Central memory CD4-positive, alpha-beta T cell (primary cell): ENCODE measurements around the gene XPR1.

Experiments
- DNase-seq: peaks from one replicate; pipeline ENCODE4 v3.0.0; 2022
- total RNA-seq, 3 experiments: gene quantifications; one replicate each; lab custom pipeline; 2026; lab: John Stamatoyannopoulos, UW

XPR1 gene
- total RNA-seq: 38.4 to 86.8 (median 60.2) reads per million in 3 experiments

- DNase-seq: peak; percentile 95
Observed at GRCh38 chr1:180631766-180632325, at the start of gene XPR1. XPR1 (plus strand) TSS chr1:180632022; CDS start chr1:180632202, 180 bp downstream.

- no peak for DNase-seq
Observed at GRCh38 chr1:180584869-180585268, 47.0 kb upstream of the XPR1 start.

- DNase-seq: no peak
Observed at GRCh38 chr1:180585994-180586359, 45.8 kb upstream of the XPR1 start.

DNA sequence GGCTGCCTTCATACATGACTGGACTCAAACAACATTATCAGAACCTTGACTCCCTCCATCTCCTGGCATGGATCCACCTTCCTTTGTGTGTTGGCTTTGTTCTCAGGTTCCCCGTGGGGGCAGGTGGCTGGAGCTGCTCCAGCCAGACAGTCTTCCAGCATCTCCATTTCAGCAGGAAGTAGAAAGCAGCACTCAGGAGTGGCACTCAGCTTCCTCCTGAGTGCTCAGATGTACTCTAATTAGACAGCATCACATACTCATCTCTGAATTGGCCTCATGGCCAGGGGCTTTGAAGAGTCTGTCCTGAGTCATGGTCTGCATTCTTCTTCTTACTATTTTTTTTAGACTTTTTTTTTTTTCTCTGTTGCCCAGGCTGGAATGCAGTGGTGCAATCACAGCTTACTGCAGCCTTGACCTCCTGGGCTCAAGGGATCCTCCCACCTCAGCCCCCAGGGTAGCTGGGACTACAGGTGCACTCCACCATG, 45.1 kb upstream of the XPR1 start:
- no peak for DNase-seq

DNA sequence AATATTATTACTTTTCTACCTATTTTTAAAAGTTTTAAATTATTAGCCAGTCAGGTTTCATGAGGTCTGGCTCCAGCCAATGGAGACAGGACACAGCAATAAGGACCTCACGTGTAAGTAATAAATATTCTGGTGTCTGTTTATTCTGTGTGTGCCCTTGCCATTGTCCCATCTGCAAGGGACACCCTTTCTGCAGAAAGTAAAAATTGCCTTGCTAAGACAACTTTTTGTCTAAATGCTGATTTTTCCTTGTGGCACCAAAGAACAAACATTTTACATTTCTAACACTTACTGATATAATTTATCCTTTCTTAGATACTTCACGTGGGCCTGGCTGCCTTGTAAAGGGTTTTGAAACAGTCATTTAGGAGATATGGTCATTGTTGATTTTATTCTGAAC, 43.7 kb upstream of the XPR1 start:
- no peak for DNase-seq

DNA sequence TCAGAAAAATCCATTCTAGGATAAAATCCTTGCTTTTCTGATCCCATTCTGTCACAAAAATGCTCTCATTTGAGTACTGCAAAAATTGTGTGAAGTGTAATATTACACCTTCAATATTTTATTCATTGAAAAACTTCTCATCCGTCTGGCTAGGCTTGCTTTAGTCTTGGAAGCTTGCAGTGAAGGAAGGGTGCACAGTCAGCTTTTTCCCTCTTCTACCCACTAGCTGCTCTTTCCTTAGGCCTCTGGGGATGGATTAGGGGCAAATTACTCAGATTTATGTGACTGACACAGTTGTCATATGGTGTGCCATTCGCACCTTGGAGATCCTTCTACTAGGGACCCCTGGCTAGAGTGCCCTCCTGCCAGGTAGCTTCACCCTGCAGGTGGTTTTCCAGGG, 40.9 kb upstream of the XPR1 start:
- DNase-seq: no peak

- no peak for DNase-seq
Observed at GRCh38 chr1:180593382-180593781, 38.4 kb upstream of the XPR1 start.

- no peak for DNase-seq
Observed at GRCh38 chr1:180594723-180595122, 37.1 kb upstream of the XPR1 start.

- no peak for DNase-seq
Observed at GRCh38 chr1:180595966-180596365, 35.9 kb upstream of the XPR1 start.

GRCh38 chr1:180597520-180597919, 34.3 kb upstream of the XPR1 start:
- no peak for DNase-seq

GRCh38 chr1:180598333-180598974, 33.4 kb upstream of the XPR1 start:
- no peak for DNase-seq

DNA sequence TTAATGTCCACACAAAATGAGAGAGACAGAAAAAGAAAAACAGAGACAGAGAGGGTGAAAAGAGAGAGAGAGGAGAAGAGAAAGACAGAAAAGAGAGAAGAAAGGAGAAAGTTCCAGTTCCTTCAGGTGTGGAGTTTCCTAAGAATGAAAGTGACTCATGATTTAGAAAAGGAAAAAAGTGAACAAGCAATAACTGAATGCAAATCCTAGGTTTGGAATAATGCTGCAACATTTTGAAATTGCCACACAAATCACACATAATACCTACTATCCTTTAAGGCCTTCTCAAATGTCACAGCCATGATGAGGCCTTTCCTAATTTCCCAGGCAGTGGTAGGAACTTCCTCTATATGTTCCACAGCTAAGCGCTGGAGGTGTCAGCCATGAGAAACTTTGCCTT, 31.5 kb upstream of the XPR1 start:
- no peak for DNase-seq

- no peak for DNase-seq
Observed at GRCh38 chr1:180601512-180601911, 30.3 kb upstream of the XPR1 start.

GRCh38 chr1:180603223-180603849, 28.5 kb upstream of the XPR1 start:
- no peak for DNase-seq

DNA sequence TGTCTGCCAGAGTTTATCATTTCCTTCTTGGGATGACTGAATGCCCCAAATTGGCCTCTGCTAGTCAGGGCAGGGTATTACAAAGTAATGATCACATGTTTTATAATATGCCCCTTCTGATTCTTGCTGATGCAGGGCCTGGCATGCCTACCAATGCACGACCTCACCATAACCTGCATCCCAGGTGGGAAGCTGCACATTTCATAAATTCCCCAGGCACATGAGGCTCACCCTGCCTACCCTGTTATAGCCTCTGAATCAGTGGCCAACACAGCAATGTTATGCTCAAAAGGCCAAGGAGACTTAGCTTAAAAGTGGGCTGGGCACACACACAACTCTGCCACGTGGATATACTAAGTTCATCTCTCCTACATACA, 28.0 kb upstream of the XPR1 start:
- no peak for DNase-seq

- no peak for DNase-seq
Observed at GRCh38 chr1:180606155-180606554, 25.7 kb upstream of the XPR1 start.

- DNase-seq: no peak
Observed at GRCh38 chr1:180609643-180610555, 21.9 kb upstream of the XPR1 start.

DNA sequence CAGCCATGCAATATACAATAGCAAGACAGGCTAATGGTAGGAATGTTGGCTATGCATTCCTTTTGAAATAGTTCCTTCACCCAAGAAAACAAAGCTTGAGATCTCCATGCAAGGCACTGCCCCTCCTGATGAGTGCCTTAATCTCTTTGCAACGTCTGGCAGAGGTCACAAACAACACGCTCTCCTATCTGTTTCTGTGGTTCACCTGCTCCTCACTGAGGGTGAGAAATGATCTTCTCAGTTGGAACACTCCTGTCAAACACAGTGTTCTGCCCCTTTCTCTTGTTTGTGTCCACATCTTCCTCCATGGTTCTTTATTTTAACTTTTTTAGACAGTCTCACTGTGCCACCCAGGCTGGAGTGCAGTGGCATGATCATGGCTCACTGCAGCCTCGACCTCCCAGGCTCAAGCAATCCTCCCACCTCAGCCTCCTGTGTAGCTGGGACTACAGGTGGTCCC, 21.2 kb upstream of the XPR1 start:
- no peak for DNase-seq

DNA sequence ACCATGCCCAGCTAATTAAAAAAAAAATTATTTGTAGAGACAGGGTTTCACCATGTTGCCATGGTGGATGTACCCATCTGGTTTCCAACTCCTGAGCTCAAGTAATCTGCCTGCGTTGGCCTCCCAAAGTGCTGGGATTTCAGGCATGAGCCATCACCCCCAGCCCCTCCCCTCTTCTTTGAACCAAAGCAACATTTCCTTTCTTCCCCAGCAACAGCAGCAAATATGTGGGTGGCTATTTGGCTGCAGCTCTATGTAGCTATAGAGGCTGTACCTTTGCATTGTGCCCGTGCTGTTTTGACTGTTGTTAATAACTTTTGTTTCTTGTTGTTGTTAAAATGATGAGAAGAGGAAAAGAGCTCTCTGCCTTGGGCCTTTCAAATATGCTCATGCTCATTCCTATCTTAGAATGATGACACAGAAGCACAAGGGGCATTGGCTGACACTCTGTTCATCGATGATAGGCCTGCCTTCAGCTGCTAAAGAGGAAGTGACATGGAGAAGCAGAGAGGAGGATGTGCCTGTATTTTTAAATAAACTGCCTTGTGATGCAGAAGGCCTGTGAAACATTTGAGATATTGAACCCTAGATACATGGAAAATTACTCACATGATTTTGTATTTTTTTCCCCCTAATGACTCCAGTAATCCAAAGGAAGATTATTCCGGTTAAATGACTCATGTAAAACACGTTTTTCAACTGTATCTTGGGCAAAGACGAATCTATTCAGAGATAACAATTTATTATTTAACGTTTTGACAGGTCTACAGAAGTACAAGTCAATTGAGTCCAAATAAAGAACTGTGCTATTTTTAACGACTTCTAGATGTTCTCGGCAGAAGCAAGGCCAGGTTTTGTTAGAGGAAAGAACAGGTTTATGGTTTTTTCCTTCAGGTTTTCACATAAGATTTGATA, 20.5 kb upstream of the XPR1 start:
- no peak for DNase-seq

DNA sequence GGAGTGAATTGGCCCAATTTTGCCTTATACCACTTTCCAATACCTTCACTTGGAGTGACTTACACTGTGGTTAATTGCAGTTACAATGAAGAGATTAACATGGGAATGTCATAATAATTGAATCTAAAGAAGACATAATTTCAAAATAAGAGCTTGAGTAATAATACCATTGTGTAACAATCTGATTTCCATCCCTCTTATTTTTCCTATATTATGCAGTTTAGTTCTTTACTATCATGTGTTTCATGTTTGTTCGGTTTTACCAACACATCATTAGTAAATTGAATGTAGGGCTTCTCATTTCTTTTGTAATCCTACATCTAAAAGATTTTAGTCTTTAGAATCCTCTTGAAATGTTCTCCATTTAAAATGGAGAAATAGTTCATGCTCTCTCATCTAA, 19.2 kb upstream of the XPR1 start:
- DNase-seq: no peak

- no peak for DNase-seq
Observed at GRCh38 chr1:180614730-180615129, 17.1 kb upstream of the XPR1 start.
